Coronary artery (tissue), 2 donors: ENCODE results near the gene SLC22A23.

Source experiments
- DNase-seq: peaks from one replicate; pipeline ENCODE4 v3.0.0-alpha.2; 2017; ENCODE audit warnings: low spot score
- H3K27ac ChIP-seq, 2 donors: fragments of 200-600 bp; sonication (generic); one replicate each; pipeline ENCODE4 v1.5.1; 2016 to 2019
- H3K4me3 ChIP-seq: fragments of 200-600 bp; sonication (generic); 2 replicates; pipeline ENCODE4 v1.5.1; 2016; ENCODE audit warnings: mild to moderate bottlenecking, moderate library complexity
- TF ChIP-seq, protein P1 (sequence below): fragments of 200-600 bp; sonication (generic); IDR thresholded peaks from one replicate; pipeline ENCODE4 v1.5.1; 2019; ENCODE audit warnings: antibody characterized with exemption

Gene SLC22A23

GRCh38 chr6:3397229-3398164 is 59.4 kb downstream of the SLC22A23 start:
- DNase-seq: no peak
- peak overlapping the region in 1 of 2 donors; percentile 38 for H3K27ac ChIP-seq
- TF ChIP-seq, protein P1, sequence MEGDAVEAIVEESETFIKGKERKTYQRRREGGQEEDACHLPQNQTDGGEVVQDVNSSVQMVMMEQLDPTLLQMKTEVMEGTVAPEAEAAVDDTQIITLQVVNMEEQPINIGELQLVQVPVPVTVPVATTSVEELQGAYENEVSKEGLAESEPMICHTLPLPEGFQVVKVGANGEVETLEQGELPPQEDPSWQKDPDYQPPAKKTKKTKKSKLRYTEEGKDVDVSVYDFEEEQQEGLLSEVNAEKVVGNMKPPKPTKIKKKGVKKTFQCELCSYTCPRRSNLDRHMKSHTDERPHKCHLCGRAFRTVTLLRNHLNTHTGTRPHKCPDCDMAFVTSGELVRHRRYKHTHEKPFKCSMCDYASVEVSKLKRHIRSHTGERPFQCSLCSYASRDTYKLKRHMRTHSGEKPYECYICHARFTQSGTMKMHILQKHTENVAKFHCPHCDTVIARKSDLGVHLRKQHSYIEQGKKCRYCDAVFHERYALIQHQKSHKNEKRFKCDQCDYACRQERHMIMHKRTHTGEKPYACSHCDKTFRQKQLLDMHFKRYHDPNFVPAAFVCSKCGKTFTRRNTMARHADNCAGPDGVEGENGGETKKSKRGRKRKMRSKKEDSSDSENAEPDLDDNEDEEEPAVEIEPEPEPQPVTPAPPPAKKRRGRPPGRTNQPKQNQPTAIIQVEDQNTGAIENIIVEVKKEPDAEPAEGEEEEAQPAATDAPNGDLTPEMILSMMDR: no peak
- H3K4me3 ChIP-seq: no peak overlapping the region

DNA sequence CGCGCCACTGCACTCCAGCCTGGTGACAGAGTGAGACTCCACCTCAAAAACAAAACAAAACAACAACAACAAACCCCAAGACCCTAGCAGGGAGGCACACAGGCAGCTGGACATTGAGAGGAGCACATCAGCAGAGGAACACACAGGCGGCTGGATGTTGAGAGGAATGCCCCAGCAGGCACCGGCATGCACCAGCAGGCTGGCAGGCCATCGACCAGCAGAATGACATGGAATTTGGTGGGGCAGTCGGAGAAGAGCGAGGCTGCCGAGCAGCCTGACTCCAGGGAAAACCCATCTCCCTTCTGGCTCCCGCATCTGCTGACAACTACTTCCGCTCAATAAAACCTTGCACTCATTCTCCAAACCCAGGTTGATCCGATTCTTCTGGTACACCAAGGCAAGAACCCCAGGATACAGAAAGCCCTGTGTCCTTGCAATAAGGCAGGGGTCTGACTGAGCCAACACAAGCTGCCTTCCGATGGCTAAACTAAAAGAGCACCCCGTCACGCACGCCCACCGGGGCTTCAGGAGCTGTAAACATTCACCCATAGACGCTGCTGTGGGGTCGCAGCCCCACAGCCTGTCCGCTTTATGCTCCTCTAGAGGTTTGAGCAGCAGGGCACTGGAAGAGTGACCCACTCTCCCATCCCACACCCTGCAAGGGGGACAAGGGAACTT is 60.2 kb downstream of the SLC22A23 start:
- Histone ChIP-seq H3K4me3 (no peak overlapping the region), H3K27ac (no peak overlapping the region)
- no peak for DNase-seq
- TF ChIP-seq, protein P1: no peak

GRCh38 chr6:3394671-3395070 is 62.2 kb downstream of the SLC22A23 start:
- Histone ChIP-seq H3K4me3 (no peak overlapping the region), H3K27ac (no peak overlapping the region)
- TF ChIP-seq, protein P1: no peak
- no peak for DNase-seq

DNA sequence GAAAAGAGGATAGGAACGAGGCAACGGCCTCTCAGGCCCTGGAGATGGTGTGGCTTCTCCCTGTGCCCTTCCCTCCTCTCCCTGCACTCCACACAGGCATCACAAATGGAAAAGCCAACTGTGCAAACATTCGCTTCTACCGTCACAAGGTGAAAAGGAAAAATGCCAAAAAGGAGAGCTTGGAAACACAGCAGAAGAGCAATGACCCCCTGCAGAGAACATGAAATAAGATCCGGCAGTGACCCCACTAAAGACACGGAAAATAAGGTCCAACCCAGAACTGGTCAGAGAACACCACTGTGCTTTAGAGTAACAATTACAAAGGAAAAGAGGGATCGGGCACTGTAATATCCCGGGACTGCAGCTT is 63.0 kb downstream of the SLC22A23 start:
- TF ChIP-seq, protein P1: no peak
- H3K27ac ChIP-seq: no peak overlapping the region
- DNase-seq: no peak
- no peak overlapping the region for H3K4me3 ChIP-seq

DNA sequence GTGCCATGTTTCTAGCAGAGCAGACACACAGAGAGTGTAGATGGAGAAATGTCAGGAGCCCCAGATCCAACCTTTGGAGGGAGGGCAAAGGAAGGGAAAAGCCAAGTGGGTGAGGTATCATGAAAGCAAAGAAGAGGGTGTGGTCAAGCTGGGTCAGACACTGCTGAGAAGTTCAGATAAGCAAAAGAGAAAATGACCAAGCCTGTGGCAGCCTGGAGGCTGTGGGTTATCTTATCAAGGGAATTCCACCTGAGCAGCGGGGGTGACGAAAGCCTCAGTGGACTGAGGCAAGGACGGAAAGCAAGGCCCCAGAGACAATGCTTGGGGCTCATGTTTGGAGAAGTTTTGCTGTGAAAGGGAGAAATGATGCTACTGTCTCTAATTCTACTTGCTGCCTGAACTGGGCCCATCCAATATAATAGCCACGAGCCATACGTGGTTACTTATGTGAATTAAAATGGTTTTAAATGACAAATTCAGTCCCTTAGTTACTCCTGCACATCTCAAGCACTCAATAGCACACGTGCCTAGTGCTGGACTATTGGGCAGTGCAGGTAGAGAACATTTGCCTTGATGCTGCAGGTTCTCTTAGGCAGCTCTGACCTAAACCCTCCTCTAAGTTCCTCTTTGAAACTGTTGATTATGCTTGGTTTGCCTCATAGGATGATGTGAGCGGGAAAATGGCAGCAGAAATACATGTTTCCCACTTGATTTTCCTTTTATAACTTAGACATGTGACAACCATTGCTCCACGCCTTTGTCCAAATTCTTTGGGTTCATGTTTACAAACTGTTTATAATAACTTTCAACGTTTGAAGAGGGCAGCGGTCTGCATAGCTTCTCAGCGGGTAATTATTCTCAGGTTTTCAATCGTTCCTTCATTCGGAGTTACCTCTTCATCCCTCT is 63.7 kb downstream of the SLC22A23 start:
- Histone ChIP-seq H3K27ac (no peak overlapping the region), H3K4me3 (no peak overlapping the region)
- TF ChIP-seq, protein P1: no peak
- no peak for DNase-seq

GRCh38 chr6:3391902-3392458 is 64.9 kb downstream of the SLC22A23 start:
- no peak overlapping the region for H3K27ac ChIP-seq
- no peak for DNase-seq
- H3K4me3 ChIP-seq: no peak overlapping the region

More at GRCh38 chr6:3391902-3392458, 64.9 kb downstream of the SLC22A23 start:
- TF ChIP-seq, protein P1: no peak
